Measurements from ENCODE around the gene TBP.
"Not testable (repeated sequence)": the region's sequence is repeated elsewhere in the genome, so short reads cannot be mapped to it uniquely, and the experiment has no call there.

TBP gene

GRCh38 chr6:170554013-170554795 lies at the start of gene TBP:
Gene TBP, plus strand, starts transcription at chr6:170554369. Its CDS starts 2,661 bp downstream, at chr6:170557030.
- DNase-seq (ENCODE audit: low spot score): peak; percentile 96

- no peak for DNase-seq (ENCODE audit: low spot score)
These were observed 49.7 kb upstream of the TBP start for GRCh38 chr6:170504479-170504878.

DNA sequence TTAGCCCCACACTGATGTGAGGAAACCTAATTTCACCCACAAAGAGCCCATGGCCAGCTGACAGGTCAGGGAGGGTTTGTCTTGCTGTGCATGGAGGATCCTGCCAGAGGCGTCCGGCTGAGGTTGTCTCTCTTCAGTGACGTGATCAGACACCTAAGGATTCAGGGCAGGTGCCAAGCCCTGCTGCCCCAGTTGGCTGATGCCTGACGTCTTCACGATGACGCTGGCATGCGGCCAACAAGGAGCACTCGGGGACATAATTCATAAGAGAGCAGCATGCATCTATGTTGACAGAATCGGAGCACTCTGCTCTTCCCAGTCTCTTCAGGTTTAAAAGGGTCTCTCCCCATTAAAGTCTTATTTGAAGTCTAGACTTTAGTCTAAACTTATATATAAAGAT lies 48.9 kb upstream of the TBP start:
- DNase-seq (ENCODE audit: low spot score): no peak

GRCh38 chr6:170506446-170506845 lies 47.7 kb upstream of the TBP start:
- DNase-seq (ENCODE audit: low spot score): no peak

GRCh38 chr6:170507728-170508127 lies 46.4 kb upstream of the TBP start:
- DNase-seq (ENCODE audit: low spot score): not testable (repeated sequence)

DNA sequence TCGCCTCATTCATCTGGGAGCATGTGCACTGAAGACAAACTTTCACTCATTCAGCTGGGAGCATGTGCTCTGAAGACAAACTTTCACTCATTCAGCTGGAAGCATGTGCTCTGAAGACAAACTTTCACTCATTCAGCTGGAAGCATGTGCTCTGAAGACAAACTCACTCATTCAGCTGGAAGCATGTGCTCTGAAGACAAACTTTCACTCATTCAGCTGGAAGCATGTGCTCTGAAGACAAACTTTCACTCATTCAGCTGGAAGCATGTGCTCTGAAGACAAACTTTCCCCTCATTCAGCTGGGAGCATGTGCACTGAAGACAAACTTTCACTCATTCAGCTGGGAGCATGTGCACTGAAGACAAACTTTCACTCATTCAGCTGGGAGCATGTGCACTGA lies 45.9 kb upstream of the TBP start:
- not testable (repeated sequence) for DNase-seq (ENCODE audit: low spot score)

- DNase-seq (ENCODE audit: low spot score): not testable (repeated sequence)
These were observed 45.1 kb upstream of the TBP start for GRCh38 chr6:170508892-170509722.

DNA sequence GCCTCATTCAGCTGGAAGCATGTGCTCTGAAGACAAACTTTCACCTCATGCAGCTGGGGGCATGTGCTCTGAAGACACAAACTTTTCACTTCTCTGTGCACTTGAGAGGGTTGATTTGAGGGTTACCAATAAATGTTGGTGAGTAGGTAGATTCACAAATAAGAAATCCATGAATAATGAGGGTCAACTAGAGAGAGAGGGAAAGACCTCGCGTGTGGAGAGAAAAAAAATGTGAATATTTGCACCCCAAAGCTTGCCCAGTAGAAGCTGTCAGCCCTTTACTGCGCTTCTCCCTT lies 44.5 kb upstream of the TBP start:
- no peak for DNase-seq (ENCODE audit: low spot score)

DNA sequence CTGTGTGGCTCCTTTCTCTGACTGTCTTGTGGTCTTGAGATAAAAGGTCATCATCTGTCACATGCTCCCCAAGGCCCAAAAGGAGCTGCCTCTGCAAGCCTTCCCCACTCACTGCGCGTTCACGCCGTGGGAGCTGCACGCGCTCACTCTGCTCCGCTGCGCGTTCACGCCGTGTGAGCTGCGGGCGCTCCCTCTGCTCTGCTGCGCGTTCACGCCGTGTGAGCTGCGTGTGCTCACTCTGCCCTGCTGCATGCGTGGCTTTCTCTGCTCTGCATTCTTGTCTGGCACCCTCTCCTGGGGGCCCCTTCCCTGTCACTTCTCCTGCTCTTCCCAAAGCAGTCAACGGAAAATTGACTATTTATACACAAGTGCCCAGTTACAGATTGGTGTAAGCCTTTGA lies 43.5 kb upstream of the TBP start:
- DNase-seq (ENCODE audit: low spot score): no peak

DNA sequence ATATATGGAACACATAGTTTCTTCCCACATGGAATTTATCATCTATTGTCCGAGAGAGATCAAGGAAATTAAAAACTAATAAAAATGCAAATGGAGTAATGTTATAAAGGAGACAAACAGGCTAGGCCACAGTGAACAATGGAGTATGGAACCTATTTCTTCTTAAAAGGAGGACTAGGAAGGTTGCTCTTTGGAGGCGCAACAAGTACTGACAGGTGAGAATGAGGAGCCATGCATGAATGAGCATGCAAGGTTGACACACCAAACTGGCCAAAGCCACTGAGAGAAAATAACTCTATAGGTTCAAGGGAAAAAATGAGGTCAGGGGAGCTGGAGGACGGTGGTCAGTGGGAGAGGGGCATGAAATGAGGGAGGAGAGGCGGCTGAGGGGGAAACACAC lies 41.9 kb upstream of the TBP start:
- DNase-seq (ENCODE audit: low spot score): no peak

GRCh38 chr6:170514908-170515307 lies 39.3 kb upstream of the TBP start:
- DNase-seq (ENCODE audit: low spot score): no peak

DNA sequence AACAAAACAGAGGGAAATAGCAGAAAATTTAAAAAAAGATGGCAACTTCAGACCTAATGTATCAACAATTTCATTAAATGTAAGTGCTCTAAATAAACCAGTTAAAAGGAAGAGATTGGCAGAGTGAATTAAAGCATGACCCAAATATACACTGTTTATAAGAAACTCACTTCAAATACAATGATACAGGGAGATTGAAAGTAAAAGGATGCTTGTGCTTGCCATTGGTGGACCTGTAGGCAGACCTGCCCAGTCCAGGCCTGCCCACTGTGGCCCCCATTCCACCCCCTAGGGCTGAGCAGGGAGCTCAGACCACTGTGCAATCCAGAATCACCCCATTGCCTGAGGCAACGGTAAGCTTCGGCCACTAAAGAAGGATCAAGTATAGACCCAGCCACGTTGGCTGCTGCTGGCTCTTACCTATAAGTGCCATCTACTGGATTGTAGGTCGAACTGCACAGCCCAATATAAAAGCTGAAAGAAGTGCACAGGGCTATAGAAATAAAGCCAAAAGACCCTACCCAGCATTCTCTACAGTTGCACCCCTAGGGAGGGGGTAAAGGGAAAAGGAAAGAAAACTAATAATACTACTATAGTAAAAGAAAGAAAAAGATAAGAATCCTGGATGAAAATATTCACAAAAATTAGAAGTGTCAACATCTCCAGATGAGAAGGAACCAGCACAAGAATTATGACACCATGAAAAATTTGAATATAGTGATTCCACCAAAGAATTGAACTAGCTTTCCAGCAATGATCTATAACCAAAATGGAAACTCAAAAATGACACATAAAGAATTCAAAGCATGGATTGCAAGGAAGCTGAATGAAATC lies 37.2 kb upstream of the TBP start:
- peak; percentile 73 for DNase-seq (ENCODE audit: low spot score)

- DNase-seq (ENCODE audit: low spot score): peak; percentile 68
These were observed 31.5 kb upstream of the TBP start for GRCh38 chr6:170522565-170523183.

GRCh38 chr6:170523256-170524171 lies 30.7 kb upstream of the TBP start:
- no peak for DNase-seq (ENCODE audit: low spot score)

GRCh38 chr6:170524172-170524502 lies 30.0 kb upstream of the TBP start:
- DNase-seq (ENCODE audit: low spot score): no peak

- DNase-seq (ENCODE audit: low spot score): no peak
These were observed 28.4 kb upstream of the TBP start for GRCh38 chr6:170525795-170526194.

DNA sequence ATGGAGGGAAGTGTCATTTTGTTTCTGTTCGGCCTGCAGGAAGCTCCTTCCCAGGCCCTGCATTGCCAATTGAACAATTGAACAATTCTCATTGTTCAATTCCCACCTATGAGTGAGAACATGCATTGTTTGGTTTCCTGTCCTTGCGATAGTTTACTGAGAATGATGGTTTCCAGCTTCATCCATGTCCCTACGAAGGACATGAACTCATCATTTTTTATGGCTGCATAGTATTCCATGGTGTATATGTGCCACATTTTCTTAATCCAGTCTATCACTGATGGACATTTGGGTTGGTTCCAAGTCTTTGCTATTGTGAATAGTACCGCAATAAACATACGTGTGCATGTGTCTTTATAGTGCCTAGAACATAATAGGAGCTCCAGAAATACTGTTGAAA lies 26.2 kb upstream of the TBP start:
- not testable (repeated sequence) for DNase-seq (ENCODE audit: low spot score)

GRCh38 chr6:170529839-170530469 lies 24.2 kb upstream of the TBP start:
- peak; percentile 79 for DNase-seq (ENCODE audit: low spot score)

DNA sequence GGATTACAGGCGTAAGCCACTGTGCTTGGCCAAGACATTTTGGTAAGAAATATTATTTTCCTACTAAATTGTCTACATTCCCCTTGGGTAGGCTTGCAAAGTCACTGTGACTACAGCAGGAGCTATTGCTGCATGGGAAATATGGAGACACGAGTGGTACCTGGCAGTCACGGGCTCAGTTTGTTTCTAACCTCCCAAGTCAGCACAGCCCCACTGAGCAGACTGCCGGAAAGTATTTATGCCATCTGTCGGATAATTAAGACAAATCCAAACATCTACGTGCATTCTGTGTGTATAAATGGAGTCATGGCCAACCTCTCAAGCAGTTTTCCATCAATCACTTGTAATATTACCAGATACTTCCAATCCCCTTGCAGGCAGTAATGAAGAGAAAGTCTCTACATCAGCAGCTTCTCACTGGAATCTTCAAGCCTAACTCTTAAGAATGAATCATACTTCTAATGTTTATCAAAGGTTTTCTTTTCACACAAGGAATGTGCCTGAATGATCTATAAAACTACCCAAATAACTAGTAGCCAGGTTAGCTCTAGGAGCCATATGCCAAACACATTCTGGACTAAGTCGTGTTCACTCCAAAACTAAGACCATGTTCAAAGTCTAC lies 21.2 kb upstream of the TBP start:
- DNase-seq (ENCODE audit: low spot score): no peak

DNA sequence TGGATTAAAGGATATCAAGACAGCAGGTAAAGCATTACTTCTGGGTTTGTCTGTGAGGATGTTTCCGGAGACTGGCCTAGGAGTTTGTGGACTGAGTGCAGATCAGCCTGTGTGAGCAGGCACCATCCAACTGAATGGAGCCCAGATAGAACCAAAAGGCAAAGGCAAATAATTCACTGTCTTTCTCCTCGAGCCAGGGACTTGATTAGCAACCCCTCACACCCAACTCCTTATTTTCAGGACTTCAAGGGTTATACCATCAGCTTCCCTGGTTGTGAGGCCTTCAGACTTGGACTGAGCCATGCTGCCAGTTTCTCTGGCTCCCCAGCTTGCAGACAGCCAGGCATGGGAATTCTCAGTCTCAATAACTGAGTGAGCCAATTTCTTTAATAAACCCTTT lies 20.4 kb upstream of the TBP start:
- no peak for DNase-seq (ENCODE audit: low spot score)

All from ecto neural progenitor cell (in vitro differentiated cells).